Hypothalamus (tissue), 51 donors: ENCODE data around the gene PPP2R2C.

Experiments used
- DNase-seq, 51 donors: peaks; one replicate each; lab custom pipeline; 2025; lab: John Stamatoyannopoulos, UW

Gene PPP2R2C

GRCh38 chr4:6430927-6431326 is 41.5 kb downstream of the PPP2R2C start:
- DNase-seq = no peak

GRCh38 chr4:6427439-6428090 is 44.8 kb downstream of the PPP2R2C start:
- no peak for DNase-seq

- no peak for DNase-seq
These were observed 45.6 kb downstream of the PPP2R2C start for GRCh38 chr4:6426571-6427438.

- no peak for DNase-seq
These were observed 46.5 kb downstream of the PPP2R2C start for GRCh38 chr4:6425911-6426310.

GRCh38 chr4:6425336-6425735 is 47.1 kb downstream of the PPP2R2C start:
- DNase-seq = peak in 2 of 51 donors; percentile 33 to 68

- no peak for DNase-seq
These were observed 48.0 kb downstream of the PPP2R2C start for GRCh38 chr4:6424425-6424824.

GRCh38 chr4:6423575-6423974 is 48.8 kb downstream of the PPP2R2C start:
- DNase-seq = no peak

- no peak for DNase-seq
These were observed 49.5 kb downstream of the PPP2R2C start for GRCh38 chr4:6422866-6423265.

GRCh38 chr4:6422105-6422504 is 50.3 kb downstream of the PPP2R2C start:
- no peak for DNase-seq

GRCh38 chr4:6421397-6421796 is 51.0 kb downstream of the PPP2R2C start:
- no peak for DNase-seq

- no peak for DNase-seq
These were observed 51.4 kb downstream of the PPP2R2C start for GRCh38 chr4:6420972-6421371.

- DNase-seq = no peak
These were observed 52.4 kb downstream of the PPP2R2C start for GRCh38 chr4:6420036-6420435.

GRCh38 chr4:6419452-6420028 is 52.9 kb downstream of the PPP2R2C start:
- DNase-seq = peak in 12 of 51 donors; percentile 16 to 52 (median 35)

GRCh38 chr4:6418193-6418755 is 54.1 kb downstream of the PPP2R2C start:
- no peak for DNase-seq

GRCh38 chr4:6417516-6418050 is 54.8 kb downstream of the PPP2R2C start:
- DNase-seq = no peak

- DNase-seq = peak in 38 of 51 donors; percentile 14 to 83 (median 63)
These were observed 55.7 kb downstream of the PPP2R2C start for GRCh38 chr4:6416518-6417286.

GRCh38 chr4:6415031-6415705 is 57.2 kb downstream of the PPP2R2C start:
- DNase-seq = no peak

- DNase-seq = no peak
These were observed 57.8 kb downstream of the PPP2R2C start for GRCh38 chr4:6414578-6414977.

- no peak for DNase-seq
These were observed 61.8 kb downstream of the PPP2R2C start for GRCh38 chr4:6410664-6411063.

- no peak for DNase-seq
These were observed 62.3 kb downstream of the PPP2R2C start for GRCh38 chr4:6410068-6410467.
